SK-N-SH (cell line): ENCODE data around the gene EFTUD2.

Experiments used
- EP300 ChIP-seq, 2 experiments: IDR thresholded peaks; 2 replicates each; pipeline versions ENCODE4 v1.4.0 to v1.6.1; 2012; ENCODE audit warnings: borderline replicate concordance in 1 of 2, low read depth in 1 of 2, low read length in 1 of 2
- EZH2phosphoT487 ChIP-seq: fragments of 200-600 bp; sonication (generic); IDR thresholded peaks from 2 replicates; pipeline ENCODE4 v1.6.1; 2017; ENCODE audit warnings: low read depth, mixed run types, mild to moderate bottlenecking, antibody characterized with exemption, moderate library complexity, borderline replicate concordance
- FOXM1 ChIP-seq: IDR thresholded peaks from 2 replicates; pipeline ENCODE4 v1.4.0; 2012; ENCODE audit warnings: low read depth, mild to moderate bottlenecking
- MXI1 ChIP-seq: IDR thresholded peaks from 2 replicates; pipeline ENCODE4 v1.6.1; 2012; ENCODE audit warnings: mild to moderate bottlenecking, low read depth, low read length, improper control_type of control experiment
- POLR2AphosphoS5 ChIP-seq: IDR thresholded peaks from 2 replicates; pipeline ENCODE4 v1.6.1; 2012; ENCODE audit warnings: low read depth, low read length
- SIN3A ChIP-seq: IDR thresholded peaks from 2 replicates; pipeline ENCODE4 v1.6.1; 2012; ENCODE audit warnings: low read depth, mild to moderate bottlenecking, low read length, moderate library complexity, borderline replicate concordance
- SMC3 ChIP-seq: IDR thresholded peaks from 2 replicates; pipeline ENCODE4 v1.6.1; 2012; ENCODE audit warnings: low read depth, low read length, improper control_type of control experiment
- TAF1 ChIP-seq: IDR thresholded peaks from 2 replicates; pipeline ENCODE4 v1.6.1; 2012; ENCODE audit warnings: low read depth, mild to moderate bottlenecking, low read length, moderate library complexity, borderline replicate concordance
- YY1 ChIP-seq: IDR thresholded peaks from 2 replicates; pipeline ENCODE4 v1.4.0; 2012; ENCODE audit warnings: low read depth, mild to moderate bottlenecking
- TF ChIP-seq, protein P1 (sequence below): fragments of 150-350 bp; IDR thresholded peaks from 2 replicates; pipeline ENCODE4 v1.6.1; 2017; ENCODE audit warnings: antibody characterized with exemption, low read length, low read depth, borderline replicate concordance
- TF ChIP-seq, protein P2 (sequence below): IDR thresholded peaks from 2 replicates; pipeline ENCODE4 v1.4.0; 2012; ENCODE audit warnings: low read depth, borderline replicate concordance
- TF ChIP-seq, protein P3 (sequence below): fragments of 200-600 bp; sonication (generic); IDR thresholded peaks from 2 replicates; pipeline ENCODE4 v1.6.1; 2017; ENCODE audit warnings: antibody characterized with exemption, mild to moderate bottlenecking, moderate library complexity
- TF ChIP-seq, protein P4 (sequence below): IDR thresholded peaks from 2 replicates; pipeline ENCODE4 v1.6.1; 2012; ENCODE audit warnings: mild to moderate bottlenecking, low read depth, low read length, moderate library complexity
- TF ChIP-seq, protein P5 (sequence below): IDR thresholded peaks from 2 replicates; pipeline ENCODE4 v1.4.0; 2012; ENCODE audit warnings: low read depth

DNA sequence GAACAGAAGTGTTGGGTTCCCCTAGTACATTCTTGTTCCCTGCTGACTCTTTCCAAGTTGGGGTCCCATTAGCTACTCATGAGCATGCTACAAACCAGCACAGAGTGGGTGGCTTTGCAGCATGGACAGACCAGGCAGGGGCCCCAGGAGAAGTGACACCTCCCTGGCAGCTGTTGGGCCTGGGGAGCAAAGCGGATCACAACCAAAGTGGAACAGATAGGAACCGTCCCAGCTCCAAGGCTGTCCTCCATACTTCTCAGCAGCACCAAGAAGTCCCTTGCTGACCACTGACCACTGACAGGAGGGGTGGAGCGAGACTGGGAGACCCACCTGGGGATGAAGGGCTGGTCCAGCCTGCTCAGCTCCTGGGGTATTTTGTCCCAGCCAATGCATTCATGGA lies 28.5 kb upstream of the EFTUD2 start:
- TF ChIP-seq SMC3, result no peak
- TF ChIP-seq, protein P1, sequence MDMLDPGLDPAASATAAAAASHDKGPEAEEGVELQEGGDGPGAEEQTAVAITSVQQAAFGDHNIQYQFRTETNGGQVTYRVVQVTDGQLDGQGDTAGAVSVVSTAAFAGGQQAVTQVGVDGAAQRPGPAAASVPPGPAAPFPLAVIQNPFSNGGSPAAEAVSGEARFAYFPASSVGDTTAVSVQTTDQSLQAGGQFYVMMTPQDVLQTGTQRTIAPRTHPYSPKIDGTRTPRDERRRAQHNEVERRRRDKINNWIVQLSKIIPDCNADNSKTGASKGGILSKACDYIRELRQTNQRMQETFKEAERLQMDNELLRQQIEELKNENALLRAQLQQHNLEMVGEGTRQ, result no peak
- TF ChIP-seq, protein P2, sequence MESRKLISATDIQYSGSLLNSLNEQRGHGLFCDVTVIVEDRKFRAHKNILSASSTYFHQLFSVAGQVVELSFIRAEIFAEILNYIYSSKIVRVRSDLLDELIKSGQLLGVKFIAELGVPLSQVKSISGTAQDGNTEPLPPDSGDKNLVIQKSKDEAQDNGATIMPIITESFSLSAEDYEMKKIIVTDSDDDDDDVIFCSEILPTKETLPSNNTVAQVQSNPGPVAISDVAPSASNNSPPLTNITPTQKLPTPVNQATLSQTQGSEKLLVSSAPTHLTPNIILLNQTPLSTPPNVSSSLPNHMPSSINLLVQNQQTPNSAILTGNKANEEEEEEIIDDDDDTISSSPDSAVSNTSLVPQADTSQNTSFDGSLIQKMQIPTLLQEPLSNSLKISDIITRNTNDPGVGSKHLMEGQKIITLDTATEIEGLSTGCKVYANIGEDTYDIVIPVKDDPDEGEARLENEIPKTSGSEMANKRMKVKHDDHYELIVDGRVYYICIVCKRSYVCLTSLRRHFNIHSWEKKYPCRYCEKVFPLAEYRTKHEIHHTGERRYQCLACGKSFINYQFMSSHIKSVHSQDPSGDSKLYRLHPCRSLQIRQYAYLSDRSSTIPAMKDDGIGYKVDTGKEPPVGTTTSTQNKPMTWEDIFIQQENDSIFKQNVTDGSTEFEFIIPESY, result no peak
- no peak for TF ChIP-seq SIN3A
- TF ChIP-seq, protein P3, sequence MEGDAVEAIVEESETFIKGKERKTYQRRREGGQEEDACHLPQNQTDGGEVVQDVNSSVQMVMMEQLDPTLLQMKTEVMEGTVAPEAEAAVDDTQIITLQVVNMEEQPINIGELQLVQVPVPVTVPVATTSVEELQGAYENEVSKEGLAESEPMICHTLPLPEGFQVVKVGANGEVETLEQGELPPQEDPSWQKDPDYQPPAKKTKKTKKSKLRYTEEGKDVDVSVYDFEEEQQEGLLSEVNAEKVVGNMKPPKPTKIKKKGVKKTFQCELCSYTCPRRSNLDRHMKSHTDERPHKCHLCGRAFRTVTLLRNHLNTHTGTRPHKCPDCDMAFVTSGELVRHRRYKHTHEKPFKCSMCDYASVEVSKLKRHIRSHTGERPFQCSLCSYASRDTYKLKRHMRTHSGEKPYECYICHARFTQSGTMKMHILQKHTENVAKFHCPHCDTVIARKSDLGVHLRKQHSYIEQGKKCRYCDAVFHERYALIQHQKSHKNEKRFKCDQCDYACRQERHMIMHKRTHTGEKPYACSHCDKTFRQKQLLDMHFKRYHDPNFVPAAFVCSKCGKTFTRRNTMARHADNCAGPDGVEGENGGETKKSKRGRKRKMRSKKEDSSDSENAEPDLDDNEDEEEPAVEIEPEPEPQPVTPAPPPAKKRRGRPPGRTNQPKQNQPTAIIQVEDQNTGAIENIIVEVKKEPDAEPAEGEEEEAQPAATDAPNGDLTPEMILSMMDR, result no peak
- TF ChIP-seq, protein P4, sequence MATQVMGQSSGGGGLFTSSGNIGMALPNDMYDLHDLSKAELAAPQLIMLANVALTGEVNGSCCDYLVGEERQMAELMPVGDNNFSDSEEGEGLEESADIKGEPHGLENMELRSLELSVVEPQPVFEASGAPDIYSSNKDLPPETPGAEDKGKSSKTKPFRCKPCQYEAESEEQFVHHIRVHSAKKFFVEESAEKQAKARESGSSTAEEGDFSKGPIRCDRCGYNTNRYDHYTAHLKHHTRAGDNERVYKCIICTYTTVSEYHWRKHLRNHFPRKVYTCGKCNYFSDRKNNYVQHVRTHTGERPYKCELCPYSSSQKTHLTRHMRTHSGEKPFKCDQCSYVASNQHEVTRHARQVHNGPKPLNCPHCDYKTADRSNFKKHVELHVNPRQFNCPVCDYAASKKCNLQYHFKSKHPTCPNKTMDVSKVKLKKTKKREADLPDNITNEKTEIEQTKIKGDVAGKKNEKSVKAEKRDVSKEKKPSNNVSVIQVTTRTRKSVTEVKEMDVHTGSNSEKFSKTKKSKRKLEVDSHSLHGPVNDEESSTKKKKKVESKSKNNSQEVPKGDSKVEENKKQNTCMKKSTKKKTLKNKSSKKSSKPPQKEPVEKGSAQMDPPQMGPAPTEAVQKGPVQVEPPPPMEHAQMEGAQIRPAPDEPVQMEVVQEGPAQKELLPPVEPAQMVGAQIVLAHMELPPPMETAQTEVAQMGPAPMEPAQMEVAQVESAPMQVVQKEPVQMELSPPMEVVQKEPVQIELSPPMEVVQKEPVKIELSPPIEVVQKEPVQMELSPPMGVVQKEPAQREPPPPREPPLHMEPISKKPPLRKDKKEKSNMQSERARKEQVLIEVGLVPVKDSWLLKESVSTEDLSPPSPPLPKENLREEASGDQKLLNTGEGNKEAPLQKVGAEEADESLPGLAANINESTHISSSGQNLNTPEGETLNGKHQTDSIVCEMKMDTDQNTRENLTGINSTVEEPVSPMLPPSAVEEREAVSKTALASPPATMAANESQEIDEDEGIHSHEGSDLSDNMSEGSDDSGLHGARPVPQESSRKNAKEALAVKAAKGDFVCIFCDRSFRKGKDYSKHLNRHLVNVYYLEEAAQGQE, result no peak
- TF ChIP-seq YY1, result no peak
- TF ChIP-seq TAF1, result no peak
- TF ChIP-seq MXI1, result no peak
- no peak for TF ChIP-seq EZH2phosphoT487
- TF ChIP-seq, protein P5, sequence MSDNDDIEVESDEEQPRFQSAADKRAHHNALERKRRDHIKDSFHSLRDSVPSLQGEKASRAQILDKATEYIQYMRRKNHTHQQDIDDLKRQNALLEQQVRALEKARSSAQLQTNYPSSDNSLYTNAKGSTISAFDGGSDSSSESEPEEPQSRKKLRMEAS, result no peak
- TF ChIP-seq FOXM1, result no peak
- TF ChIP-seq POLR2AphosphoS5, result no peak
- no peak for TF ChIP-seq EP300 (IDR thresholded peaks at IDR 0.05; ENCODE audit: borderline replicate concordance in 1 of 2, low read depth in 1 of 2, low read length in 1 of 2)
